Stimulated activated memory B cell treated with anti-CD40 and anti-IgM and Interleukin-4, amounts not matched to agents 10 μg/mL and 1 μg/mL and 100 μg/mL, for 72 hours (primary cell): ENCODE data around the gene NDFIP1.

Experiments
- ATAC-seq: fragments of 150-1000 bp; cut with Tn5 transposase; 2 replicates; pipeline ENCODE4 v1.10.0; 2021
- H3K27ac Mint-ChIP-seq: one replicate; pipeline ENCODE4 v1.8.0; 2022; ENCODE audit warnings: mild to moderate bottlenecking, mixed read lengths
- H3K27me3 Mint-ChIP-seq: one replicate; pipeline ENCODE4 v1.8.0; 2022; ENCODE audit warnings: mixed read lengths
- H3K36me3 Mint-ChIP-seq: one replicate; pipeline ENCODE4 v1.8.0; 2022; ENCODE audit warnings: mixed read lengths
- H3K4me1 Mint-ChIP-seq: one replicate; pipeline ENCODE4 v1.8.0; 2022; ENCODE audit warnings: mixed read lengths
- H3K4me3 Mint-ChIP-seq: one replicate; pipeline ENCODE4 v1.8.0; 2022; ENCODE audit warnings: mild to moderate bottlenecking, moderate library complexity, mixed read lengths
- H3K9me3 Mint-ChIP-seq: one replicate; pipeline ENCODE4 v1.8.0; 2022; ENCODE audit warnings: mixed read lengths

Gene NDFIP1

DNA sequence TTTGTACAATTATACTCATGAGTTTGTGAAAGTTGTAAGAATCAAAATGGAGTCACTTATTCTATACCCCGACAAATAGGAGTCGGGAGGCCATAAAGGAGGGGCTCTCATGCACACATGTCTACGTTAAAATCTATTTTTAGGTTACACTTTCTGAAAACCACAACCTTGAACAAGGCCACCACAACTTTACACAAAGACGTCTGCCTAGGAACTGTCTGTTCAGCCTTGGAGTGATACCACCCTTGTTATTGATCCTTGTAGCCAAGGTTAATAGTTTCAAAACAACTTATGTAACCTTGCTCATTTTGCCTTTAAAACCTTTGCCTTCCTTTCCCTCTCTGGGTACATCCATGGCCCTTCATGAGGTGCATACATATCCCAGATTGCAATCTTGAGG is 4.1 kb upstream of the NDFIP1 start:
- H3K27me3 Mint-ChIP-seq: no peaks in the 10 kb centered on the region
- ATAC-seq: no peak
- H3K4me3 Mint-ChIP-seq: no peak overlapping the region
- H3K36me3 Mint-ChIP-seq: no peaks in the 10 kb centered on the region
- H3K9me3 Mint-ChIP-seq: no peaks in the 10 kb centered on the region
- no peak overlapping the region for H3K27ac Mint-ChIP-seq
- peaks cover 10% of the 10 kb centered on the region for H3K4me1 Mint-ChIP-seq

DNA sequence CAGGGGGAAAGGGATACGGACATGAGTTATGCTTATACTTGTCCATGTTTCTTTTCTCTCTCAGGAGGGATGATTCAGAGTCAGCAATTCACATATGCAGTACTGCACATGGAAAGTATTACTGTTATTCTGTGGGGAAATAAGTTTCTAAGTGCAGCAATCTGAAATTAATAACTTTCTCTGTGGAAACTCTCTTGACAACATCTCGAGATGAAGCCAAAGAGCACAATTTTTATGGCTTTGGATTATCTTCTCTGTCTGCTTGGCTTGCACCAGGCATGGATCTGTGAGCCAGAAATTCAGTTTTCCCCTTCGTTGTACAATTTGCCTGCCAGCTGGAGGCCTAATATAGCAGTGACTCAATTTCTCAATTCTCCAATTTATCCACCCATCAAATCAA is 2.5 kb upstream of the NDFIP1 start:
- ATAC-seq: no peak
- no peaks in the 10 kb centered on the region for H3K36me3 Mint-ChIP-seq
- H3K4me3 Mint-ChIP-seq: no peak overlapping the region
- no peaks in the 10 kb centered on the region for H3K9me3 Mint-ChIP-seq
- H3K27ac Mint-ChIP-seq: no peak overlapping the region
- H3K27me3 Mint-ChIP-seq: no peaks in the 10 kb centered on the region
- H3K4me1 Mint-ChIP-seq: peaks cover 23% of the 10 kb centered on the region

DNA sequence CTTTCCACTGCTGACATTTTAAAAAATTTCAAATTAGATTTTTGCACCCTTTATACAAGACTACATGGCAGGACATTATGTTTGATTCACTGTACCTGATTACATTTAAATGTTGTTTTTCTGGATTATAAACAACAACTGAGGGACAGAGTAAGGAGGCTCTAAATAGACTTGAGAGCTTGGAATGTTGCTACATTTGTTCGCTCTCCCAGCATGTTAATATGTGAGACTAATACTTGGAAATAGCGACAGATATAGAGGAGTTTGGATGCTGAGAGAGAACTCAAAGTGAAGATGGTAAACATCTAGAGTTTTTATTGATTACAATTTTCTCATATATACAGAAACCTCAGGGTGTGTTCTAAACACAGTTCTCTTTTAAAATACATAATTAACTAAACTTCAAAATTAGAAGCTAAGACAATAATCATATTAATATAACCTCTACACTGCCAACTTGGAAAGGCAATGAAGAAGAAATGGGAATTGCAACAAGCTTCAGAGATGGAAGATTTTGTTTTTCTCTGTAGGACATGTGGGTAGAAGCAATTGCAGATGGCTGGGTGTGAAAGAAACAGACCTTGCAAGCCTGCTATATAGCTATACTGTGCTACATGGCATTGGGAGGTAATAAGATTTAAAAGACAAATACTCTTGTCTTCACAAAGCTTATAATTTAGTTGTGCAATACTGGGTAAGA is 1.4 kb upstream of the NDFIP1 start:
- H3K36me3 Mint-ChIP-seq: no peaks in the 10 kb centered on the region
- peaks cover 23% of the 10 kb centered on the region for H3K4me1 Mint-ChIP-seq
- no peak overlapping the region for H3K27ac Mint-ChIP-seq
- H3K4me3 Mint-ChIP-seq: no peak overlapping the region
- H3K9me3 Mint-ChIP-seq: no peaks in the 10 kb centered on the region
- H3K27me3 Mint-ChIP-seq: no peaks in the 10 kb centered on the region
- no peak for ATAC-seq

DNA sequence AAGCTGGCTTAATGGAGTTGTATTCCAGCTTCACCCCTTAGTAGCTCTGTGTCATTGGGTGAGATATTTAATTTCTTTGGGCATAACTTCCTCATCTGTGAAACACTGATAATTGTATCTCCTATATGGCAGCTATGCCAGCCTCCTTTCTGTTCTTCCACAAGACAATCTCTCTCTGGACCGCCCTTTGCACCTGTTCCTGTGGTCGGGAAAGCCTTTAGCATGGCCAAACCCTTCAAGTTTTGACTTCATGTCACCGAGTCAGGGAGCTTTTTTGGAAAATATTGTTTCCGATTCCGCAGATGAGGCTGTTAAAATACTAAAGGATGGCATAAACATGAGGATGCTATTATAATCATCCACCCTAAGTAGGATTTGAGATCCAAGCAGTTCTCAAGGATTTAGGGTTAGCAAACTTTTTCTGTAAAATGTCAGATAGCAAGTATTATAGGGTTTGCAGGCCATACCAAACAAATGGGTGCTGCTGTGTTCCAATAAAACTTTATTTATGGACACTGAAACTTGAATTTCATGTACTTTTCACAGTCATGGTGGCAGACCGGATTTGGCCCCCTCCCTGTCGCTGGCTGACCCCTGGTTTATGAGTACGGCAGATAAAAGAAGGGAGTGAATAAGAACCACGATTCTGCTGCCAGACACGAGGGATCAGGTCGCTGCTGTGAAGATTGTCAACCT is 695 bp upstream of the NDFIP1 start:
- no peak for ATAC-seq
- H3K9me3 Mint-ChIP-seq: no peaks in the 10 kb centered on the region
- peak overlapping the region; percentile 76 for H3K4me3 Mint-ChIP-seq
- peaks cover 23% of the 10 kb centered on the region for H3K4me1 Mint-ChIP-seq
- no peaks in the 10 kb centered on the region for H3K36me3 Mint-ChIP-seq
- H3K27ac Mint-ChIP-seq: peak overlapping the region; percentile 82
- no peaks in the 10 kb centered on the region for H3K27me3 Mint-ChIP-seq

DNA sequence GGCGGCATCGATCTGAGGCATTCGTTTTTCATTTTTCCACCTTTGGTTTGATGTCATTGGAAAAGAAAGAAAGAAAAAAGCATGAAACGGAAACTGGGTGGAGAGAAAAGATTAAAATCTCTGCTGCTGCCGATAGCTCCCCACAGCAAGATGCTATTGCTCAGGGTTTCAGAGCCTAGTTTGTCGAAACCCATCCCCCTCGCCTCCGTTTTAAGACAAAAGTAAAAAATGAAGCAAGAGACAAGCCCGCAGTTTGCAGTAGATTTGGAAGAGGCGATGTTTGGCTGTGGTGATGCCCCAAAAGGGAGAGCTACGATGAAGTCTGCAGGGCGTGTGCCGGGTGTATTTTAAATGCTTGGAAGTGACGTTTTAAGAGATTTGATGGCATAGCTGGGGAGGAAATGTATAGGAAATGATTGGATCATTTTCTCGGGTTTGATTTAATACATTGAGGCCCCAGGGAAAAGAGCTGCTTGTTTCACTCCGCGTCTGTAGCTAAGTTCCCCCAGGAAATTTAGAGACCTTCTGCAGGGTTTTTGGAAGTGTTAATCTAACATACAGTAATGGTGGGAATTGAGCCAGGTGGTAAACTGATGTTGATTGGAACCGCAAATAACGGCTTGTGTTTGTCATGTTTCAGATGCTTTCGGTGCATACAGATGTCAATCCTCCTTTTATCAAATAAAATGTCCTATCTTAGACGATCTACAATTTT is 909 bp downstream of the NDFIP1 start:
- Mint-ChIP-seq H3K4me3 (peak overlapping the region; percentile 86), H3K36me3 (no peaks in the 10 kb centered on the region), H3K27me3 (no peaks in the 10 kb centered on the region), H3K4me1 (peaks cover 33% of the 10 kb centered on the region), H3K27ac (peak overlapping the region; percentile 82), H3K9me3 (no peaks in the 10 kb centered on the region)
- ATAC-seq: no peak

DNA sequence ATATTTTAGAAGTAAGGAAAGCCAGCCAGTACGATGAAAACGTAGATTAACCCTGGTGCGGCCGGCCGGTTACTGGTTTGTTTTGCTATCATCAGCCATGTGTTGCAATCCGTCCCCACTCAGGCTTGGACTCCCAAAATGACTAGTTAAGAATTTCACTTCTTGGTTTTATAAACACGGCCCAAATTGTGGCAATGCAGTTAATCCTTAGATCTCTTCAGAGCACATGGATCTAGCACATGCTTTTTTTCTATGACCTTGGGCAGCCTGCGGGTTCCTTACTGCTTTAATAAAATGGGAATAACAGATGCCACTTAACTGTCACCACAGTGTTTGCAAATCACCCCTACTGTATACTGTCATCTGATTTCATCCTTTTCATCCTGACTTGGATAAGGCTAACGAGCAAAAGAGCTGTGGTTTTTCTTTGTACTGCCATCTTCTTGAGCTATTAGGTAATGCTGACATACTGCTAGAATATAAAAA is 1.5 kb downstream of the NDFIP1 start:
- Mint-ChIP-seq H3K4me3 (peak overlapping the region; percentile 86), H3K36me3 (no peaks in the 10 kb centered on the region), H3K27me3 (no peaks in the 10 kb centered on the region), H3K4me1 (peaks cover 33% of the 10 kb centered on the region), H3K27ac (peak overlapping the region; percentile 82), H3K9me3 (no peaks in the 10 kb centered on the region)
- peak; percentile 44 for ATAC-seq

DNA sequence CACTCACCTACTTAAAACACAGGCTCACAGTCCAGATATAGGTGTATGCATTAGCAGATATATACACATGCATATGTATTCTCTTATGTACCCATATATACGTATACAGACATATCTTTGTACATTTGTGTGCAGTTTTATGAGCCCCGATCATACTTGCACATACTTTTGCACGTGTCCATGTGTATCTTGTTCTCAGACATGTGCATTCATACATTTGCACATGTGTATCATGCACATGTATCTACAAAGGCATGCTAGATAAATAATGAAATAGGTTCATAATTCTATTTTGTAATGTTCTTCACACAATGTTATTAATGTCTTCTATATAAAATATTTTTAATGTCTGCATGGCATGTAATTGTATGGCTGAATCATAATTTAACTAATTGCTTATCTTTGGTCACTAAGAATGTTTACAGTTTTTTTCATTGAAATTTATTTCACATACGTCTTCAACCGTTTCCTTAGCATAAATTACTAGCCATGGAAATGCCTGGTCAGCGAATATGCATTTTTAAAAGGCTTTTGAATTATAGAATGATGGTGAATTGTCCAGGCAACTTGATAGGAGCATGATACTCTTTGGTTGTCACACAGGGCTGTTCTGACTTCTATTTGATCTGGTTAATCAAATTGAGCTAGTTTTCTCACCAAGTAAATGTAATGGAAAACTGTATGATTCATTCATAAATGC is 2.6 kb downstream of the NDFIP1 start:
- Mint-ChIP-seq H3K9me3 (no peaks in the 10 kb centered on the region), H3K36me3 (no peaks in the 10 kb centered on the region), H3K27me3 (no peaks in the 10 kb centered on the region), H3K4me1 (peaks cover 36% of the 10 kb centered on the region), H3K27ac (no peak overlapping the region), H3K4me3 (no peak overlapping the region)
- no peak for ATAC-seq

DNA sequence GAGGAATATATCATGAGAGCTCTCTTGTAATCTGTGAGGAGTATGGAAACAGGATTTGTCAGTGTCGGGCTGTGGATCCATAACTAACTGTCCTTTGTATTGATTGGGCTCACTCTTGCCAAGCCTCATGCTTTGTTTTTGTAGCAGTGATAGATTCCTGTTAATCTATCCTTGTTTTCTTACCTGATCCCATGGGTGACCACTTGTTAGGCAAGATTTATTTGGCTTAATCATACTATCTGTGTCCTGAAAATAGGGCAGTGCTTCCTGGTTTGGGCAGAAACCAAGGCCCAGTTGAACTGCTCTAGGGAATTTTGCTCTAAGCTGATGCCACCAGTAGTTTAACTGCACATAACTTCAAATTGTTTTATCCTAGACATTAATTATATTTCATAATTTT is 6.1 kb downstream of the NDFIP1 start:
- H3K9me3 Mint-ChIP-seq: no peaks in the 10 kb centered on the region
- peaks cover 49% of the 10 kb centered on the region for H3K4me1 Mint-ChIP-seq
- no peak overlapping the region for H3K4me3 Mint-ChIP-seq
- H3K27me3 Mint-ChIP-seq: no peaks in the 10 kb centered on the region
- peaks cover 15% of the 10 kb centered on the region for H3K36me3 Mint-ChIP-seq
- no peak for ATAC-seq
- H3K27ac Mint-ChIP-seq: no peak overlapping the region

DNA sequence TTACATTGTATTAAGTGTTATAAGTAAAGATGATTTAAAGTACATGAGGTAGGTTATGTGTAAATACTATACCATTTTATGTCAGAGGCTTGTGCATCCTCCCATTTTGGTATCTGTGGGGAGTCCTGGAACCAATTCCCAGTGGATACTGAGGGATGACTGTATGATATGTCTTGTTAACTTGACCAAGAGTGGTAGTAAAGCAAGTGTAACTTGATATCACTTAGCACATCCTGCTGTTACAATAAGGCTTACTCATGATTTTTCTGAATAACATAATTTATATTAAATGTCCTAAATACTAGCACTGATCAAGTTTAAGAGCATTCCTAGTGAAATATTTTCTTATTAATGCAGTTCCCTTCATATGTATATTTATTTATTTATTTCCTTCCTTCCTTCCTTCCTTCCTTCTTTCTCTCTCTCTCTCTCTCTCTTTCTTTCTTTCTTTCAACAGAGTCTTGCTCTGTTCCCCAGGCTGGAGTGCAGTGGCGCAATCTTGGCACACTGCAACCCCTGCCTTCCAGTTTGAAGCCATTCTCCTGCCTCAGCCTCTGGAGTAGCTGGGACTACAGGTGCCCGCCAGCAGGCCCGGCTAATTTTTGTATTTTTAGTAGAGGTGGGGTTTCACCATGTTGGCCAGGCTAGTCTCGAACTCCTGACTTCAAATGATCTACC is 7.5 kb downstream of the NDFIP1 start:
- no peak overlapping the region for H3K4me3 Mint-ChIP-seq
- H3K27ac Mint-ChIP-seq: no peak overlapping the region

DNA sequence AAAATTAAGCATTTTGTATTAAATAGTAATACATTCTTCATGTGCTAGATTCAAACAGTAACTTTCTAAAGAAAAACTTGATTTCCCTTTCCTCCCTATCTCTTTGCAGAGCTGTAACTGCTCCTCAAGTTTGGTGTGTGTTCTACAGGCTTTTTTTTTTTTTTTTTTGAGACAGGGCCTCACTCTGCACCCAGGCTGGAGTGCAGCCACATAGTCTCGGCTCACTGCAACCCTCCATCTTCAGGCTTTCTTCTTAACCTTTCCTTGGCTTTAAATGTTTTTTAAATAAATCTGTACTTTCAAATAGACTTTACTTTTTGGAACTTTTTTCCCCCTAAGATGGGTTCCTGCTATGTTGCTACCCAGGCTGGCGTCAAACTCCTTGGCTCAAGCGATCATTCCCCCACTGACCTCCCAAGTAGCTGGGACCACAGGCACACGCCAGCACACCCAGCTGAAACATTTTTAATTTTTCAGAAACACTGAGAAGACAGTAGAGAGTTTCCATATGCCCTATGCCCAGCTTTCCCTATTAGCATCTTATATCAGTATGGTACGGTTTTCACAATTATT is 9.1 kb downstream of the NDFIP1 start:
- ATAC-seq: no peak
- H3K4me3 Mint-ChIP-seq: no peak overlapping the region
- no peaks in the 10 kb centered on the region for H3K9me3 Mint-ChIP-seq
- no peaks in the 10 kb centered on the region for H3K27me3 Mint-ChIP-seq
- H3K4me1 Mint-ChIP-seq: peaks cover 41% of the 10 kb centered on the region
- H3K36me3 Mint-ChIP-seq: peaks cover 27% of the 10 kb centered on the region
- no peak overlapping the region for H3K27ac Mint-ChIP-seq

More for the DNA sequence above, 7.5 kb downstream of the NDFIP1 start:
- no peak for ATAC-seq
- peaks cover 15% of the 10 kb centered on the region for H3K36me3 Mint-ChIP-seq
- H3K9me3 Mint-ChIP-seq: no peaks in the 10 kb centered on the region
- no peaks in the 10 kb centered on the region for H3K27me3 Mint-ChIP-seq
- H3K4me1 Mint-ChIP-seq: peaks cover 38% of the 10 kb centered on the region

DNA sequence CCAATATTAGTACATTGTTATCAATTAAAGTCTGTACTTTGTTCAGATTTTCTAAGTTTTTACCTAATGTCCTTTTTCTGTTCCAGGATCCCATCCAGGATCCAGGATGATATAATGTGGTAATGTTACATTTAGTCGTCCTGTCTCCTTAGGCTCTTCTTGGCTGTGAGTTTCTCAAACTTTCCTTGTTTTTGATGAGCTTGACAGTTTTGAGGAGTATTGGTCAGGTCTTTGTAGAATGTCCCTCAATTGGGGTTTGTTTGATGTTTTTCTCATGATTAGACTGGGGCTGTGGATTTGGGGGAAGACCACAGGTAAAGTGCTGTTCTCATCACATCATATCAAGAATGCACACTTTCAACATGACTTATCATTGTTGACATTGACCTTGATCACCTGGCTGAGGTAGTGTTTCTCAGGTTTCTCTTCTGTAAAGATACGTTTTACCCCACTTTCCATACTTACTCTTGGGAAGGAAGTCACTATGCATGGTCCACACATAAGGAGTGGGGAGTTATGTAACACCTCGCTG is 9.6 kb downstream of the NDFIP1 start:
- no peaks in the 10 kb centered on the region for H3K9me3 Mint-ChIP-seq
- ATAC-seq: no peak
- H3K36me3 Mint-ChIP-seq: peaks cover 31% of the 10 kb centered on the region
- no peak overlapping the region for H3K4me3 Mint-ChIP-seq
- no peaks in the 10 kb centered on the region for H3K27me3 Mint-ChIP-seq
- H3K27ac Mint-ChIP-seq: no peak overlapping the region
- peaks cover 45% of the 10 kb centered on the region for H3K4me1 Mint-ChIP-seq

DNA sequence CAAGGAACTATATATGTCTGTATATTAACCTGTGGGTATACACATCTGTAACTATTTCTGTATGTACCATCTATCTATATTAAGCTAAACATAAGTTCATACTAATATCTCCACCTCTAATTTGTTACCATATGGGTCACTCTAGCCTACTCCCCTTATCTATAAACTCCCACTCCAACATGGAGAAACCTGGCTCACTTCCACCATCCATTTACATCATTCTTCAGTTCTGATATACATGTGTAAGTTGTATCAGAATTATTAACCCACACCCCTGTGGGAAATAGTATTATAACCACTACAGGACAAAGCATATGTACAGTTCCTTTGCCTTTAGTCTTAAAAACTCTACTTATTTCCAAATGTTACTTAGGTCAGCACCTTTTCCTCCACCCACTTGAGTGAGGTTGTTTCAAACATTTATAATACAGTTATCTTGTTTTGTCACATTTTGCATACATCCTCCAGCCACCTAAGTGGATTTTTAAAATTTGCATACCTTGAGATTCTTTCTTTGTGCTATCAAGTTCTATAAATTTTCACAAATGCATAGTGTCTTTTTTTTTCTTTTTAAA is 10.6 kb downstream of the NDFIP1 start:
- ATAC-seq: no peak
- Mint-ChIP-seq H3K36me3 (peaks cover 31% of the 10 kb centered on the region), H3K27me3 (no peaks in the 10 kb centered on the region), H3K9me3 (no peaks in the 10 kb centered on the region), H3K4me1 (peaks cover 41% of the 10 kb centered on the region), H3K27ac (no peak overlapping the region), H3K4me3 (no peak overlapping the region)

DNA sequence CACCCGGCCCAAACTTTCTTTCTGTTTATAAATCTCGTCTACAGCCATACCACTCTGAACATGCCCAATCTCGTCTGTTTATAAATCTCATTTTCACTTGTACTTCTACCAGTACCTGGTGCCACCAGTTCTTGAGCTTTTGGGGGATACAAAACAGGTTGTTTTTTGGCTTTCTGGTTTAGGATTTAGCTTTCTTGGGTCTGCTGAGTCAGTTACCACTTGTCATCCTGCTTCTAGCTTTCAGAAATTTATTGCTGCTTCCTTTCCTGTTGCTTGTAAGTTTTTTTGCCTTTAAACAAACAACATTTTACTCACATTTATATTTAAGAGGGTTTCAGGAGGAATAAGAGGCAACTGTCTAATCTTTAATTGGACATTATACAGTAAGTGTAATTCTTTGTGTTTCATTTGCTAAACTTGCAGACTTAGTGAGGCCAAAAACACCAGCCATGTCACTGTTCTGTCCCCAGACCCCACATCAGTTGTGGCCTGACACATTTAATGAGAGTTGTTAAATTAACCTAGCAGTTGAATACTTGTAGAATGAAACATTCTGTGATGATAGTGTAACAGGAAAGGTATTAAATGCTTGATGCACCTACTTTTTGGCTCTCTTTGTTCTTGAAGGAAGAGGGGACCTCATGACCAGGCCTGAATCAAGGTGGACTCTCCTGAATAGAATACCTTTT is 11.8 kb downstream of the NDFIP1 start:
- no peak overlapping the region for H3K27ac Mint-ChIP-seq
- peaks cover 41% of the 10 kb centered on the region for H3K4me1 Mint-ChIP-seq
- no peak overlapping the region for H3K4me3 Mint-ChIP-seq
- H3K9me3 Mint-ChIP-seq: no peaks in the 10 kb centered on the region
- no peak for ATAC-seq
- H3K27me3 Mint-ChIP-seq: no peaks in the 10 kb centered on the region
- H3K36me3 Mint-ChIP-seq: peaks cover 39% of the 10 kb centered on the region
